LNCAP (cell line): ENCODE measurements around the gene MRPS25.

Experiments
- CTCF ChIP-seq: fragments of 450-650 bp; IDR thresholded peaks from 2 replicates; pipeline ENCODE4 v1.5.1; 2017; ENCODE audit warnings: mild to moderate bottlenecking

Gene MRPS25

GRCh38 chr3:15042936-15043335 is 22.2 kb downstream of the MRPS25 start:
- TF ChIP-seq CTCF = no peak

GRCh38 chr3:15041950-15042349 is 23.2 kb downstream of the MRPS25 start:
- no peak for TF ChIP-seq CTCF

GRCh38 chr3:15040844-15041243 is 24.3 kb downstream of the MRPS25 start:
- no peak for TF ChIP-seq CTCF

- no peak for TF ChIP-seq CTCF
Measured at GRCh38 chr3:15038306-15038705, 26.8 kb downstream of the MRPS25 start.

- TF ChIP-seq CTCF = no peak
Measured at GRCh38 chr3:15033103-15033502, 32.0 kb downstream of the MRPS25 start.

- TF ChIP-seq CTCF = no peak
Measured at GRCh38 chr3:15032650-15033049, 32.5 kb downstream of the MRPS25 start.

- TF ChIP-seq CTCF = no peak
Measured at GRCh38 chr3:15029625-15030024, 35.5 kb downstream of the MRPS25 start.

- no peak for TF ChIP-seq CTCF
Measured at GRCh38 chr3:15023719-15024118, 41.4 kb downstream of the MRPS25 start.
